Endothelial cell of umbilical vein (primary cell): ENCODE data around the gene TJP1.

Experiments
- EZH2 ChIP-seq: IDR thresholded peaks from 2 replicates; pipeline ENCODE4 v1.6.1; 2012; ENCODE audit warnings: borderline replicate concordance, low read depth, mild to moderate bottlenecking, moderate library complexity, low read length, inconsistent platforms; ENCODE audit not compliant: severe bottlenecking
- POLR2A ChIP-seq: IDR thresholded peaks from 2 replicates; pipeline ENCODE4 v1.6.1; 2012; ENCODE audit warnings: low read depth, mild to moderate bottlenecking, control low read depth, low read length
- POLR2AphosphoS5 ChIP-seq: IDR thresholded peaks from 2 replicates; pipeline ENCODE4 v1.6.1; 2012; ENCODE audit warnings: low read depth, mild to moderate bottlenecking, control low read depth, low read length, moderate library complexity; ENCODE audit not compliant: insufficient read depth
- TF ChIP-seq, protein P1 (sequence below), 2 donors: IDR thresholded peaks; 1 replicate in 1 of 2; 2 replicates in 1 of 2; pipeline ENCODE4 v1.5.1; 2011; ENCODE audit warnings: low read length in 2 of 2, mild to moderate bottlenecking in 2 of 2, moderate library complexity in 2 of 2, control low read depth in 1 of 2, inconsistent platforms in 1 of 2, low read depth in 1 of 2; ENCODE audit not compliant: insufficient read depth in 1 of 2; ENCODE audit errors: extremely low read depth in 1 of 2

DNA sequence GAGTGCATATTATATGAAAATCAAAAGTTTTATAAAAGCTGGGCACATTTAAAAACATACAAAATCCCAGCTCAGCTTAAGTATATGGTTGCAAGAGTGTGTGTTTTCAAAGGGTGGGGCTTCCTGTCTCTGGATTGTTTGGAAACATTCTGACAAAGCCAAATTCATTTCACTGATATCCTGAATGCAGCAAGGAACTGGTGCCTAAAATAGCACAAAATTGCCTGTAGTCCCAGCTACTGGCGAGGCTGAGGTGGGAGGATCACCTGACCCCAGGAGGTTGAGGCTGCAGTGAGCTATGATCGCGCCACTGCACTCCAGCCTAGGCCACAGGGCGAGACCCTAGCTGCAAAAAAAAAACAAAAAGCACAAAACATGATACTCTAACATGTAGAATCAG is 13.0 kb upstream of the TJP1 start:
- TF ChIP-seq, protein P1, sequence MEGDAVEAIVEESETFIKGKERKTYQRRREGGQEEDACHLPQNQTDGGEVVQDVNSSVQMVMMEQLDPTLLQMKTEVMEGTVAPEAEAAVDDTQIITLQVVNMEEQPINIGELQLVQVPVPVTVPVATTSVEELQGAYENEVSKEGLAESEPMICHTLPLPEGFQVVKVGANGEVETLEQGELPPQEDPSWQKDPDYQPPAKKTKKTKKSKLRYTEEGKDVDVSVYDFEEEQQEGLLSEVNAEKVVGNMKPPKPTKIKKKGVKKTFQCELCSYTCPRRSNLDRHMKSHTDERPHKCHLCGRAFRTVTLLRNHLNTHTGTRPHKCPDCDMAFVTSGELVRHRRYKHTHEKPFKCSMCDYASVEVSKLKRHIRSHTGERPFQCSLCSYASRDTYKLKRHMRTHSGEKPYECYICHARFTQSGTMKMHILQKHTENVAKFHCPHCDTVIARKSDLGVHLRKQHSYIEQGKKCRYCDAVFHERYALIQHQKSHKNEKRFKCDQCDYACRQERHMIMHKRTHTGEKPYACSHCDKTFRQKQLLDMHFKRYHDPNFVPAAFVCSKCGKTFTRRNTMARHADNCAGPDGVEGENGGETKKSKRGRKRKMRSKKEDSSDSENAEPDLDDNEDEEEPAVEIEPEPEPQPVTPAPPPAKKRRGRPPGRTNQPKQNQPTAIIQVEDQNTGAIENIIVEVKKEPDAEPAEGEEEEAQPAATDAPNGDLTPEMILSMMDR (IDR thresholded peaks at IDR 0.05; ENCODE audit: extremely low read depth in 1 of 2, insufficient read depth in 1 of 2, low read depth in 1 of 2, low read length in 2 of 2): no peak
- TF ChIP-seq POLR2AphosphoS5: no peak
- no peak for TF ChIP-seq EZH2
- TF ChIP-seq POLR2A: no peak
